Measurements from ENCODE around the gene KAT2A.

DNA sequence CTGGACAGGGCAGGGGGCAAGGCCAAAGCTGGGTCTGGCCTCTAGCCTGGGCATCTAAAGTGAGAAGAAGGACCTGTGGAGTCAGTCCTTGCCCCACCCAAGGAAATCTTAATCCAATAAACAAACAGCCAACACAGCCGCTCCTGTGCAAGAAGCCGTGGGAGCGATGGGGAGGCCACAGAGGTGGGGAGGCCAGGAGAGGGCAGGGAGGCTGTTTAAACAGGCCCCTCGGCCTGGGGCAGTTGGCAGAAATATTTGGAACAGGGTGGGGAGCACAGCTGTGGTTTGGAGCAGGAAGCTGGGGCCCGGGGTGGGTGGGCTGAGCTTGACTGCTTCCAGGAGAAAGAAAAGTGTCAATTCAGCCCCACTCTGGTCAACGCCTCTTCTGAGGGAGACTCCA, 28.2 kb downstream of the KAT2A start:
- TF ChIP-seq, protein P1, sequence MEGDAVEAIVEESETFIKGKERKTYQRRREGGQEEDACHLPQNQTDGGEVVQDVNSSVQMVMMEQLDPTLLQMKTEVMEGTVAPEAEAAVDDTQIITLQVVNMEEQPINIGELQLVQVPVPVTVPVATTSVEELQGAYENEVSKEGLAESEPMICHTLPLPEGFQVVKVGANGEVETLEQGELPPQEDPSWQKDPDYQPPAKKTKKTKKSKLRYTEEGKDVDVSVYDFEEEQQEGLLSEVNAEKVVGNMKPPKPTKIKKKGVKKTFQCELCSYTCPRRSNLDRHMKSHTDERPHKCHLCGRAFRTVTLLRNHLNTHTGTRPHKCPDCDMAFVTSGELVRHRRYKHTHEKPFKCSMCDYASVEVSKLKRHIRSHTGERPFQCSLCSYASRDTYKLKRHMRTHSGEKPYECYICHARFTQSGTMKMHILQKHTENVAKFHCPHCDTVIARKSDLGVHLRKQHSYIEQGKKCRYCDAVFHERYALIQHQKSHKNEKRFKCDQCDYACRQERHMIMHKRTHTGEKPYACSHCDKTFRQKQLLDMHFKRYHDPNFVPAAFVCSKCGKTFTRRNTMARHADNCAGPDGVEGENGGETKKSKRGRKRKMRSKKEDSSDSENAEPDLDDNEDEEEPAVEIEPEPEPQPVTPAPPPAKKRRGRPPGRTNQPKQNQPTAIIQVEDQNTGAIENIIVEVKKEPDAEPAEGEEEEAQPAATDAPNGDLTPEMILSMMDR (IDR thresholded peaks at IDR 0.05; ENCODE audit: insufficient read depth, low read length, poor library complexity, severe bottlenecking) = no peak
- no peak for TF ChIP-seq EZH2phosphoT487 (conservative IDR thresholded peaks at IDR 0.05; ENCODE audit: low read length)
